ENCODE data around the gene NDUFV3. TPM values are rescaled to one million over a fixed set of nuclear protein-coding genes. Genes with fewer than 3 reads are reported as not detected.

Gene NDUFV3
- total RNA-seq, 1 experiment from 2014 or later, result 10.7 TPM

DNA sequence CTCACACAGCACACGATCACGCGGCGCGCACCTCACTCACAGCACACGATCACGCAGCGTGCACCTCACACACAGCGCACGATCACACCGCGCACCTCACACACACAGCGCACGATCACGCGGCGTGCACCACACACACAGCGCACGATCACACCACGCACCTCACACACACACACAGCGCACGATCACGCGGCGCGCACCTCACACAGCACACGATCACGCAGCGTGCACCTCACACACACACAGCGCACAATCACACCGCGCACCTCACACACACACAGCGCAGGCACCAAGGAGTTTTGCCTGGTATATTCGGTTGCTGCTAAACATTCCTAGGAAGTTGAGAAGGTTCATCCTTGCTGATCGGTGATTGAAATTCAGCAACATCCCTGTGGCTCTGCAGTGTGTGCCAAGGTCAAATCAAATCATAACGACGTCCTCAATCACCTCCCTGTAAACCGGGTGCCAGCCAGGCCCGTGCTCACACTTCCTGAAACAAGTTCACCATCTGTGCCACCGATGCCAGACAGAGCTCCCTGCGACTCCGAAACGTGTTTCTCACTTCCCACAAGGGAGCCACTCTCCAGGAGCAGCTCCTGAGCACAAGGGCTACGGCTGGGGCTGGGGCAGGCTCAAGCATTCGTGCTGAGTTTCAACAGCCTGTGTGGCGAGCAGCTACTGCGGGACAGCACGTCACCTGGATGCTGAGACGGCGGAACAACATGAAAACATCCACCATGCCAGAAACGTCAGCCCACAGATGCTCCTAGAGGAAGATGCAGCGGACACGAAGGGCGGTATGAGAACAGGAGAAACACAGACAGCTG, 44.0 kb upstream of the NDUFV3 start:
- H3K79me2 ChIP-seq (ENCODE audit: low read length), result peaks cover 28% of the 10 kb centered on the region
- no peak overlapping the region for H3K9ac ChIP-seq (ENCODE audit: low read length)
- H3K9me2 ChIP-seq (replicated peaks; ENCODE audit: insufficient read depth, low read length), result no peaks in the 10 kb centered on the region
- no peak overlapping the region for H3K4me3 ChIP-seq (ENCODE audit: low read length)
- H3K27ac ChIP-seq (ENCODE audit: low read length), result no peak overlapping the region
- H3K4me2 ChIP-seq (ENCODE audit: low read depth, low read length, poor library complexity, severe bottlenecking), result no peak overlapping the region
- H3K9me3 ChIP-seq (ENCODE audit: low read length), result no peaks in the 10 kb centered on the region
- no peak for DNase-seq
- H3K36me3 ChIP-seq (ENCODE audit: insufficient read depth, low read length), result peaks cover 22% of the 10 kb centered on the region
- H3K27me3 ChIP-seq (ENCODE audit: low read length), result no peaks in the 10 kb centered on the region
- H3K4me1 ChIP-seq (ENCODE audit: low read length), result no peaks in the 10 kb centered on the region
- H2AFZ ChIP-seq (ENCODE audit: low read length), result no peak overlapping the region
- H4K20me1 ChIP-seq (ENCODE audit: insufficient read depth, low read depth, low read length), result peaks cover 32% of the 10 kb centered on the region

DNA sequence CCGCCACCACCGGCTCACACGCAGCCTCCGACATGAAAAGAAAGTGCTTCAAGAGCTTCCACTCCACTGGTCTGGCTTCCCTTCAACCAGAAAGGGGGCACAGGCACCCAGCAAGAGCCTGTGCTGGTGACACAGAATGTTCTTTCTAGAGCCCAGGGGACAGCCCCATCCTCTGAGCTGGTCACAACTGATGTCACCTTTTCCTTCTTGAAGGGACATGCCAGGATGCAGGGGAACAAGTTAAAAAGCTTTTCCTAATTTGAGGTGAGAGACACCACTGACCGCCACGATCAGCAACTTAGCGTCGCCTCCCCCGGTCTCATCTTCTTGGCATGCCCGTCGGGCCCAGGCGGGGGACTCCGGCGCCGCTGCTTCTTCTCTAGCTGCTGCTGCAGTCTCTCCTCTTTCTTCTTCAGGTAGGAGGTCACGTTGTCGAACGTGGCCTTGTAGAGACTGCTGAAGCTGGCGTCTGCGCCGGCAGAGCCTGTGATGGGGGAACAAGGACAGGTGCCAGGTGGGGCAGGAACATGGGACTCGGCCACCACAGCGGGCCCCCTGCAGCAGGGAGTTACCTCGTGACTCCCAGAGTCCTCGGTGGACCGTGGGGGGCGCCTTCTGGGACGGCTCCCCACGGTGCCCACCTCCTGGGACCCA, 43.2 kb upstream of the NDUFV3 start:
- Histone ChIP-seq H3K79me2 (ENCODE audit: low read length) (peaks cover 28% of the 10 kb centered on the region), H3K4me2 (ENCODE audit: low read depth, low read length, poor library complexity, severe bottlenecking) (no peak overlapping the region), H3K9ac (ENCODE audit: low read length) (no peak overlapping the region), H3K36me3 (ENCODE audit: insufficient read depth, low read length) (peaks cover 19% of the 10 kb centered on the region), H4K20me1 (ENCODE audit: insufficient read depth, low read depth, low read length) (peaks cover 30% of the 10 kb centered on the region), H3K4me3 (ENCODE audit: low read length) (no peak overlapping the region), H3K9me2 (replicated peaks; ENCODE audit: insufficient read depth, low read length) (no peaks in the 10 kb centered on the region), H3K9me3 (ENCODE audit: low read length) (no peaks in the 10 kb centered on the region), H3K27me3 (ENCODE audit: low read length) (no peaks in the 10 kb centered on the region), H3K4me1 (ENCODE audit: low read length) (no peaks in the 10 kb centered on the region), H2AFZ (ENCODE audit: low read length) (no peak overlapping the region), H3K27ac (ENCODE audit: low read length) (no peak overlapping the region)
- no peak for DNase-seq

DNA sequence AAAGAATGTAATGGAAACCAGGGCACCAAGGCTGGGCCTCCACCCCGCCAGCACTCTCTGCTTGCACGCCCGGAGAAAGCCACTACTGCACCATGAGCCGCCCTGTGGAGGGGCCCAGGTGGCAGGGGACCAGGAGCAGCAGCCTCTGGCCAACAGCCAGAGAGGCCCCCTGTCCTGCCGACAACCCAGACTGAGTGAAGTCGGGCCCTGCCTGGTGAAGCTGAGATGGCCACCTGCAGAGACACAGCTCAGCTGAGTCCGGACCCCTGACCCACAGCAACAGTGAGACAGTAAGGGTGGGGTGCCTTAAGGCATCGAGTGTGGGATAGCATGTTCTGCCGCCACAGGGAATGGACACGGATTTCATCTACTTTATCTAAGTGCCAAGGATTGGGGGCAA, 42.6 kb upstream of the NDUFV3 start:
- no peak overlapping the region for H3K4me2 ChIP-seq (ENCODE audit: low read depth, low read length, poor library complexity, severe bottlenecking)
- peaks cover 16% of the 10 kb centered on the region for H3K36me3 ChIP-seq (ENCODE audit: insufficient read depth, low read length)
- no peaks in the 10 kb centered on the region for H3K4me1 ChIP-seq (ENCODE audit: low read length)
- H4K20me1 ChIP-seq (ENCODE audit: insufficient read depth, low read depth, low read length), result peaks cover 24% of the 10 kb centered on the region
- no peaks in the 10 kb centered on the region for H3K9me3 ChIP-seq (ENCODE audit: low read length)
- no peak overlapping the region for H2AFZ ChIP-seq (ENCODE audit: low read length)
- no peak overlapping the region for H3K27ac ChIP-seq (ENCODE audit: low read length)
- DNase-seq, result no peak
- no peak overlapping the region for H3K9ac ChIP-seq (ENCODE audit: low read length)
- no peaks in the 10 kb centered on the region for H3K9me2 ChIP-seq (replicated peaks; ENCODE audit: insufficient read depth, low read length)
- H3K27me3 ChIP-seq (ENCODE audit: low read length), result no peaks in the 10 kb centered on the region
- no peak overlapping the region for H3K4me3 ChIP-seq (ENCODE audit: low read length)
- H3K79me2 ChIP-seq (ENCODE audit: low read length), result peaks cover 22% of the 10 kb centered on the region

DNA sequence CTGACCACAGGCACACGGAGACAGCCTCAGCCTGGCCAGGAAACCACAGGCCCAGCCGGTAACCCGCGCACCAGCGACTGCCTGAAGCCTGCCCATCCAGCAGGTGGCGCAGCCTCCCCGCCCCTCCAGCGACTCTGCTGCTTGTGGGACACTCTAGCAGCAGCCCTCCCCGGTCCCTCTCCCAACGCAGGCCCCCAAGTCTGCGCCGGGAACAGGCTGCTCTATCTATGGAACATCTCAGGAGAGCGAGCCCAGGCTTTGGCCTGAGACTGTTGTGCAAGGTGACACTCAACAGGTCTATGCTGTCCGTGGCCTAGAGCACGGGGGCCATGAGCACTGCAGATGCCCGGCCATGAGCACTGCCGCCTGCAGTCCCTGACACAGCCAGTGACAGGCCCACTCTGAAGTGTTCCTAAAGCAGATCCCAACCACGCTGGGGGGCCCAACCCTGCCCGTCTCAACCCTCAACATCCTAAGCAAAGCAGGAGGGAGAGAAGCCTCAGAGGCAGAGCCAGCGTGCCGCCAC, 42.2 kb upstream of the NDUFV3 start:
- no peaks in the 10 kb centered on the region for H3K9me3 ChIP-seq (ENCODE audit: low read length)
- no peak for DNase-seq
- peaks cover 16% of the 10 kb centered on the region for H3K36me3 ChIP-seq (ENCODE audit: insufficient read depth, low read length)
- H4K20me1 ChIP-seq (ENCODE audit: insufficient read depth, low read depth, low read length), result peaks cover 24% of the 10 kb centered on the region
- no peaks in the 10 kb centered on the region for H3K9me2 ChIP-seq (replicated peaks; ENCODE audit: insufficient read depth, low read length)
- no peak overlapping the region for H3K4me3 ChIP-seq (ENCODE audit: low read length)
- H2AFZ ChIP-seq (ENCODE audit: low read length), result no peak overlapping the region
- no peak overlapping the region for H3K4me2 ChIP-seq (ENCODE audit: low read depth, low read length, poor library complexity, severe bottlenecking)
- no peak overlapping the region for H3K27ac ChIP-seq (ENCODE audit: low read length)
- peaks cover 20% of the 10 kb centered on the region for H3K79me2 ChIP-seq (ENCODE audit: low read length)
- H3K27me3 ChIP-seq (ENCODE audit: low read length), result no peaks in the 10 kb centered on the region
- H3K4me1 ChIP-seq (ENCODE audit: low read length), result no peaks in the 10 kb centered on the region
- no peak overlapping the region for H3K9ac ChIP-seq (ENCODE audit: low read length)

DNA sequence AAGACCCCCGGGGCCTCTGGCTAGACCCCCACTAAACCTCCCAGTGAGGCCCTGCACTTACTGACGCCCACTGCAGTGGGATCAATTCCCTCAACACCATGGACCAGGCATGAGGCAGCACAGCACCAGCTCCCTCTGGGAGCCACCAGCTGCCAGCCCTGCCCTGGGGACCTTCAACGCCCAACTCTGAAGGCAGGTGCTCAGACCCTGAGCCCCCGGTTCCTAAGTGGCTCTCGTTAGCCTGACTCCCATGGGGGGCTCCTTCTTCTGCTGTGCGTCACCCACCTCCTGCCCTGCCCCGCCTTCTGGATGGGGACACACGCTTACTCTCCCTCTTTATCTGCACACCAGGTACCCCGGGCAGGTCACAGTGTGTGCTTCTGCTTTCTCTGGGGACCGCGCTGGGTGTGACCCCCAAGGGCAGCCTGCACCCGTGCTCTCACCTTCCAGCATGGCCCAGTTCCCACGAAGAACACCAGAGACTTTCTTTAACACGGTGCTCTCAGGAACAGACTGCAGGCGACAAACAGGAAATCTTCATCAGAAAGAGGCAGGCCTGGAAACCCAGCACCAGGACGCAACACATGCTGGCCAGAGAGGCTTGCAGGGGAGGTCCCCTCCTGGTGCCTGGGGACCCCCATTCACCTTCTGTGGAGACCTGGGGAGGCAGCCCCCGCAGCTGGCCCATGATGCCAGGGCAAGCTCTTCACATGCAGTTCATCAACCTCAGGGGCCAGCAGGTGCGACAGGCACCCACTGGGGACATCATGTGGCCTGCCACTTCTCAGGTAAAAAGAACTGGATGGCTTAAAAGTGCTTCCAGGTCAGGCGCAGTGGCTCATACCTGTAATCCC, 41.1 kb upstream of the NDUFV3 start:
- Histone ChIP-seq H3K9ac (ENCODE audit: low read length) (no peak overlapping the region), H3K9me2 (replicated peaks; ENCODE audit: insufficient read depth, low read length) (no peaks in the 10 kb centered on the region), H3K27ac (ENCODE audit: low read length) (no peak overlapping the region), H4K20me1 (ENCODE audit: insufficient read depth, low read depth, low read length) (peaks cover 35% of the 10 kb centered on the region), H3K4me2 (ENCODE audit: low read depth, low read length, poor library complexity, severe bottlenecking) (no peak overlapping the region), H3K27me3 (ENCODE audit: low read length) (no peaks in the 10 kb centered on the region), H3K36me3 (ENCODE audit: insufficient read depth, low read length) (peaks cover 16% of the 10 kb centered on the region), H2AFZ (ENCODE audit: low read length) (no peak overlapping the region), H3K79me2 (ENCODE audit: low read length) (peaks cover 22% of the 10 kb centered on the region), H3K9me3 (ENCODE audit: low read length) (no peaks in the 10 kb centered on the region), H3K4me3 (ENCODE audit: low read length) (no peak overlapping the region), H3K4me1 (ENCODE audit: low read length) (no peaks in the 10 kb centered on the region)
- no peak for DNase-seq

DNA sequence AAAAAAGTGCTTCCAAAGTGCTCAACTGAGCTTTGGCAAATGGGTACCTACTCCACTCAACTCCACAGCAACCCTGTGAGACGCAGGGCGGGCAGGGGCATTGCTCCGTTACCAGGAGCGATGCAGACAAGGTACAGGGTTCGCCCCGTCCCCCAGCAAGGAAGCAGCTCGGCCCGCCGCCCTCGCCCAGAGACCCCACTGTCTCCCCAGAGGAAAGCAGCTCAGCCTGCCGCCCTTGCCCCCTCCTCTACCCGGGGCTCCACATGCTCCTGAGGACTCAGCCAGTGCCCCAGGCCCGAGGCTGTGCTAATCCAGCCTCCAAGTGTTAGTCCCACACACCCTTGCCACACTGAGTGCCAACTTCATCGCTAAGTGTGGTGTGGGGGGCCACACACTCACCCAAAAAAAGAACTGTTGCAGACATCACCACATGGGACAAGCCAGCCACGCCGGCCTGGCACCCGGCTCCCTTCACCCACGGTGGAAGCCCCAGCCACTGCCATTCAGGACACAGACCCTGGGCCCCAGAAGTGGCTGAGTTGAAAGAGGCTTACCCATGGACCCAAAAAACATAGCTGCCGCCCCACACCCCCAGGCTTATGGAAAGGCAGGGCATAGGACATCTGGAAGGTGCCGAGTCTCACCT, 40.1 kb upstream of the NDUFV3 start:
- Histone ChIP-seq H3K27ac (ENCODE audit: low read length) (no peak overlapping the region), H3K9ac (ENCODE audit: low read length) (no peak overlapping the region), H3K4me1 (ENCODE audit: low read length) (no peaks in the 10 kb centered on the region), H3K9me3 (ENCODE audit: low read length) (no peaks in the 10 kb centered on the region), H4K20me1 (ENCODE audit: insufficient read depth, low read depth, low read length) (peaks cover 37% of the 10 kb centered on the region), H3K4me3 (ENCODE audit: low read length) (no peak overlapping the region), H2AFZ (ENCODE audit: low read length) (no peak overlapping the region), H3K27me3 (ENCODE audit: low read length) (no peaks in the 10 kb centered on the region), H3K36me3 (ENCODE audit: insufficient read depth, low read length) (peaks cover 19% of the 10 kb centered on the region), H3K4me2 (ENCODE audit: low read depth, low read length, poor library complexity, severe bottlenecking) (no peak overlapping the region), H3K9me2 (replicated peaks; ENCODE audit: insufficient read depth, low read length) (no peaks in the 10 kb centered on the region), H3K79me2 (ENCODE audit: low read length) (peaks cover 25% of the 10 kb centered on the region)
- DNase-seq, result no peak

DNA sequence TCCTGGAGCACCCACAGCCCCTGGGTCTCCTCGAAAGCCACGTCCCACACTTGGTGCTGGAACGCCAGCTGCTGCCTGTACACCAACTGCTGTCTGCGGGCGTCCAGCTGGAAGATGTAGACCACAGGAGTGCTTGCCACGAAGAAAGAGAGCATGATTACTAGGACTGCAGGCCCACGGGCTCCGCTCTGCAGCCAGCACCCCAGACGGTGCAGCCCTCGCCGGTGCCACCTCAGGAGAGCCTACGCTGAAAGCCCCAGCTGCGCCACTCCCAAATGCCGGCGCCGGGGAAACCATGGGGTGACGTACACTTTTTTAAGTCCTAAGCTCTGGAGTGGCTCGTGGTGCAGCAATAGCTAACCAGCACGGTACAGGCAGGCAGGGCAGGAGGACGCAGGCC, 39.5 kb upstream of the NDUFV3 start:
- no peaks in the 10 kb centered on the region for H3K9me3 ChIP-seq (ENCODE audit: low read length)
- H3K36me3 ChIP-seq (ENCODE audit: insufficient read depth, low read length), result peaks cover 19% of the 10 kb centered on the region
- H3K27me3 ChIP-seq (ENCODE audit: low read length), result no peaks in the 10 kb centered on the region
- DNase-seq, result no peak
- H3K4me2 ChIP-seq (ENCODE audit: low read depth, low read length, poor library complexity, severe bottlenecking), result no peak overlapping the region
- H3K9me2 ChIP-seq (replicated peaks; ENCODE audit: insufficient read depth, low read length), result no peaks in the 10 kb centered on the region
- no peak overlapping the region for H3K27ac ChIP-seq (ENCODE audit: low read length)
- no peak overlapping the region for H2AFZ ChIP-seq (ENCODE audit: low read length)
- H3K9ac ChIP-seq (ENCODE audit: low read length), result no peak overlapping the region
- no peaks in the 10 kb centered on the region for H3K4me1 ChIP-seq (ENCODE audit: low read length)
- peaks cover 31% of the 10 kb centered on the region for H3K79me2 ChIP-seq (ENCODE audit: low read length)
- H3K4me3 ChIP-seq (ENCODE audit: low read length), result no peak overlapping the region
- peaks cover 40% of the 10 kb centered on the region for H4K20me1 ChIP-seq (ENCODE audit: insufficient read depth, low read depth, low read length)
